Dorsolateral prefrontal cortex (tissue), 118 donors: ENCODE measurements around the gene CLEC1A. TPM values are rescaled to one million over a fixed set of nuclear protein-coding genes. Genes with fewer than 3 reads are reported as not detected.

Experiments
- total RNA-seq, 120 experiments: library from RNA; stranded (reverse); gene quantifications; one replicate each; pipeline versions ENCODE4 v1.2.3 to v1.2.4, GENCODE V29; 2022

The CLEC1A gene
- total RNA-seq, 120 experiments from 2014 or later, result 0.23 to 6.4 (median 1.6) TPM; not detected in 3

Other genes with a start within 250 kb of the CLEC1A start
- gene CLEC2B, start 229.6 kb downstream of the CLEC1A start, total RNA-seq, result 10 to 100 TPM in 5 of 120 experiments, 1 to 10 TPM in 114, under 1 TPM in 1; 0.60 to 13.2 (median 3.9) TPM
- not detected for gene KLRF2, start 217.5 kb downstream of the CLEC1A start, total RNA-seq
- gene CLEC2A, start 166.6 kb downstream of the CLEC1A start, total RNA-seq, result 1 to 10 TPM in 3 of 120 experiments, under 1 TPM in 5, not detected in 112; 0.53 to 2.2 (median 0.75) TPM
- gene CLEC12A, start 127.6 kb downstream of the CLEC1A start, total RNA-seq, result 1 to 10 TPM in 12 of 120 experiments, under 1 TPM in 24, not detected in 84; 0.24 to 3.3 (median 0.67) TPM
- gene CLEC1B, start 99.9 kb downstream of the CLEC1A start, total RNA-seq, result under 1 TPM in 1 of 120 experiments, not detected in 119; 0.56 TPM
- 1 to 10 TPM in 3 of 120 experiments, under 1 TPM in 34, not detected in 83; 0.17 to 1.7 (median 0.52) TPM for gene CLEC12B, start 88.4 kb downstream of the CLEC1A start, total RNA-seq
- 1 to 10 TPM in 82 of 120 experiments, under 1 TPM in 31, not detected in 7; 0.28 to 4.9 (median 1.5) TPM for gene CLEC9A, start 68.3 kb downstream of the CLEC1A start, total RNA-seq
- 10 to 100 TPM in 12 of 120 experiments, 1 to 10 TPM in 108; 1.4 to 20.3 (median 5.5) TPM for gene CLEC7A, start 31.2 kb upstream of the CLEC1A start, total RNA-seq
- 10 to 100 TPM in 57 of 120 experiments, 1 to 10 TPM in 63; 2.3 to 34.4 (median 9.7) TPM for gene OLR1, start 73.1 kb upstream of the CLEC1A start, total RNA-seq
- 1 to 10 TPM in 46 of 120 experiments, under 1 TPM in 65, not detected in 9; 0.18 to 3.5 (median 0.87) TPM for gene TMEM52B, start 80.0 kb upstream of the CLEC1A start, total RNA-seq
- 100 to 1,000 TPM; 163 to 583 (median 420) TPM for gene GABARAPL1, start 113.9 kb upstream of the CLEC1A start, total RNA-seq
- 1 to 10 TPM in 106 of 120 experiments, under 1 TPM in 14; 0.42 to 8.8 (median 1.9) TPM for gene KLRD1, start 208.9 kb upstream of the CLEC1A start, total RNA-seq